Astrocyte of the cerebellum (primary cell): ENCODE measurements around the gene MAT2B.

Source experiments
- DNase-seq: peaks from one replicate; pipeline ENCODE4 v3.0.0-alpha.2; 2011; ENCODE audit warnings: low read depth
- H3K4me3 ChIP-seq: 2 replicates; pipeline ENCODE4 v1.5.1; 2011; ENCODE audit warnings: mild to moderate bottlenecking, low read depth, low read length, moderate library complexity
- CTCF ChIP-seq: IDR thresholded peaks from 2 replicates; pipeline ENCODE4 v1.5.1; 2012; ENCODE audit warnings: low read length, low read depth, moderate library complexity, mild to moderate bottlenecking; ENCODE audit errors: missing control alignments
- in situ Hi-C: cut with HindIII; loops from 2 replicates; pipeline ENCODE4 v1.10.0; 2017; ENCODE audit warnings: low sequenced_read_pairs

Gene MAT2B

GRCh38 chr5:163563112-163563511, 57.7 kb downstream of the MAT2B start:
- no peak for DNase-seq
- TF ChIP-seq CTCF = no peak
- in situ Hi-C loops = loop anchor here (25.0 kb wide), 2 partner anchors 449 to 924 kb away; no protein-coding TSS in a partner anchor

GRCh38 chr5:163563880-163564279, 58.5 kb downstream of the MAT2B start:
- no peak for TF ChIP-seq CTCF
- H3K4me3 ChIP-seq = no peak overlapping the region
- no peak for DNase-seq
- in situ Hi-C loops = loop anchor here (25.0 kb wide), 2 partner anchors 448 to 923 kb away; no protein-coding TSS in a partner anchor

More at GRCh38 chr5:163563112-163563511, 57.7 kb downstream of the MAT2B start:
- H3K4me3 ChIP-seq = no peak overlapping the region

- no peak overlapping the region for H3K4me3 ChIP-seq
- in situ Hi-C loops = loop anchor here (25.0 kb wide), 2 partner anchors 448 to 923 kb away; no protein-coding TSS in a partner anchor
- TF ChIP-seq CTCF = peak; percentile 78
- DNase-seq = peak; percentile 56
Observed at GRCh38 chr5:163564321-163564938, 59.0 kb downstream of the MAT2B start.

- no peak for DNase-seq
- H3K4me3 ChIP-seq = peak overlapping the region; percentile 42
- TF ChIP-seq CTCF = no peak
- in situ Hi-C loops = loop anchor here (25.0 kb wide), 2 partner anchors 447 to 922 kb away; no protein-coding TSS in a partner anchor
Observed at GRCh38 chr5:163565492-163565891, 60.1 kb downstream of the MAT2B start.

GRCh38 chr5:163565931-163566608, 60.7 kb downstream of the MAT2B start:
- no peak for TF ChIP-seq CTCF
- in situ Hi-C loops = loop anchor here (25.0 kb wide), 2 partner anchors 446 to 921 kb away; no protein-coding TSS in a partner anchor
- no peak for DNase-seq
- H3K4me3 ChIP-seq = peak overlapping the region; percentile 42

GRCh38 chr5:163566678-163567077, 61.3 kb downstream of the MAT2B start:
- in situ Hi-C loops = loop anchor here (25.0 kb wide), 2 partner anchors 446 to 921 kb away; no protein-coding TSS in a partner anchor
- TF ChIP-seq CTCF = no peak
- H3K4me3 ChIP-seq = no peak overlapping the region

More at GRCh38 chr5:163566678-163567077, 61.3 kb downstream of the MAT2B start:
- no peak for DNase-seq
